SH-SY5Y (cell line): ENCODE results near the gene CDKL2.

Source experiments
- GATA2 ChIP-seq: IDR thresholded peaks from 2 replicates; pipeline ENCODE4 v1.6.1; 2011; ENCODE audit warnings: mild to moderate bottlenecking, low read depth, low read length
- GATA3 ChIP-seq: IDR thresholded peaks from 2 replicates; pipeline ENCODE4 v1.6.1; 2011; ENCODE audit warnings: low read depth, mild to moderate bottlenecking, low read length, moderate library complexity

Gene CDKL2

DNA sequence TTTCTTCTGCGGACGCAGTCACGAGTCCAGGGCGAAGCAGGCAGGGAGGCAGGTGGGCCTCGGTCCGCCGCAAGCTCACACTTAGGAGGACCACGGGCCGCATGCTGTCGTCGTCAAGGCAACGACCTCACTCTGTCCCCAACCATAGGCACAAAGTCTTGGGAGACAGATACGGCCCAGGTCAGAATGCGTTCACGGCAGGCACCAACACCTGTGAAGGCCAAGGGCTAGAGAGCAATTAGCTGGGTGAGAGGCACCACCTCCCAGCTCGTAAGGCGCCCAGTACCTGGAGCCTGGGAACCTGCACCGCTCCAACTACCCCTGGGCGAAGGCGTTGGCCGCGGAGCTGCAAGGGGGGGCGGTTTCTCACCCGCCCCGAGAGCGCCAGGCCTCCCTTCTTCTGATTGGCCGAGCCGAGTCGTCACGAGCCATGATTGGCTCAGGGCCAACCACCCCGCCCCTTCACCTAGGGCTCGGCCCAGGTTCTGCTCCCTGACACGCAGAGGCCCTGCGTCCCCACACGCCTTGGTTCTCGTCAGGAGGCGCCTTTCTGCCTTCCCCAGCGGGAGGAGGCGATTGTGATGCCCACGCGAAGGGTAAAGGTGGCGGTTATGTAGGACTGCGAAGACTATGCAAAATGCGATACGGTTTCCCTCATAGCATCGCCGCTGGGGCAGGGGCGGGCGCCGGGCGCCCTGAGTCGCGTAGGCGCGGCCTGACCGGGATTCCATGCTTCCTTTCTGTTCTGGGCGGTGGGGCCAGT, at the start of gene CDKL2:
Gene CDKL2, minus strand, starts transcription at position 355 of the 763 bp plus-strand sequence. CDS start 4,540 bp downstream, outside the sequence.
- no peak for TF ChIP-seq GATA3
- no peak for TF ChIP-seq GATA2

DNA sequence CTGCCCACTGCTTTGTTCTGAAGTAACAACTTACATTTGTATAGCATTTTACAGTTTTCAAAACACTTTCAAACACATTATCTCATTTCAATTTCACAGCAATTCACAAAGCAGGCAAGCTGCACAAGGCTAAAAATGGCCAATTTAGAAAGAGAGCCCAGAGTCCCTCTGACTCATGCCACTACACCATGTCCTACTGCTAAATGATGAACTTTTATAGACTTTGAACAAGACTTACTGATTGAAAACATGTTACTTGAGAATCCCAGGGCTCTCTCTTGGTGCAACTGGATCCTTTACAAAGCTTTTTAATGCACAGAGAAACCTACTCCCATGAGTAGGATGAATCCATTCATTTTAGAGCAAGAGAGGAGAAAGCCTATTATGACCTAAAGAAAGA, 48.6 kb upstream of the CDKL2 start:
- TF ChIP-seq GATA2 (no peak), GATA3 (no peak)

- TF ChIP-seq GATA2 (no peak), GATA3 (no peak)
Measured at GRCh38 chr4:75678473-75678872, 48.1 kb upstream of the CDKL2 start.

DNA sequence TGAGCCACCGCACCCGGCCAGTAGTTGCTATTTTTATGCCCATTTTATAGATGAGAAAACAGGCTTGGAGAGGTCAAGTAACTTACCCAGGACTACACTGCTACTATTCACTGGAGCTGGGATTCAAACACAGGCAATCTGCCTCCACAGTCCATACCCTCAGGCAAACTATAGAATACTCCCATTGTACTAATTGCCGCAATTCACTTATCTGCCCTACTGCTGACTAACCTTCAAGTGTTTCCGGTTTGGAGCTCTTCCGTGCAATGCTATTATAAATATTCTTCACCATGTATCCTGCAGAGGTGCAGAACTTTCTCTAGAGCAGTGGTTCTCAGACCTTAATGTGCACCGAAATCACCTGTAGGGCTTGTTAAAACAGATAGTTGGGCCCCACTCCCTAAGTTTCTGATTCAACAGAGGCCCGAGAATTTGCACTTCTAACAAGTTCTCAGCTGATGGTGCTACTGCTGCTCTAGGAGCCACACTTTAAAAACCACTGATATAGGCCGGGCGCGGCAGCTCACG, 44.7 kb upstream of the CDKL2 start:
- no peak for TF ChIP-seq GATA3
- TF ChIP-seq GATA2 = no peak

DNA sequence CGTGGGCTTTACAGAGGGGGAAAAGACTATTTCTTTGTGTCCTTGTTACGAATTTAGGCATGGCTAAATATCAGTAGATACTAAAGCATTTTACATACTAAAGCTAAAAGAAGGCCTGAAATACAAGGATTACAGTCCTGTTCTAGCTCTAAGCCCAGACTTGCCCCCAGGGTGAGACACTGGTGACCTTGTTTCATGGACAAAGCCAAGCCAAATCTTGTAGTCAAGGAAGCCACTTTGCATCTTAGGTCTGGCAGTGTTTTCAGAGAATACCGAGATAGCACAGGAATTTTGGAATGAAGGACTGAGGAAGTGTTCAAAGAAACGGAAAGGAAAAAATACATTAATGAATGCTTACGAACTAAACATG, 43.6 kb upstream of the CDKL2 start:
- TF ChIP-seq GATA3 (no peak), GATA2 (no peak)

DNA sequence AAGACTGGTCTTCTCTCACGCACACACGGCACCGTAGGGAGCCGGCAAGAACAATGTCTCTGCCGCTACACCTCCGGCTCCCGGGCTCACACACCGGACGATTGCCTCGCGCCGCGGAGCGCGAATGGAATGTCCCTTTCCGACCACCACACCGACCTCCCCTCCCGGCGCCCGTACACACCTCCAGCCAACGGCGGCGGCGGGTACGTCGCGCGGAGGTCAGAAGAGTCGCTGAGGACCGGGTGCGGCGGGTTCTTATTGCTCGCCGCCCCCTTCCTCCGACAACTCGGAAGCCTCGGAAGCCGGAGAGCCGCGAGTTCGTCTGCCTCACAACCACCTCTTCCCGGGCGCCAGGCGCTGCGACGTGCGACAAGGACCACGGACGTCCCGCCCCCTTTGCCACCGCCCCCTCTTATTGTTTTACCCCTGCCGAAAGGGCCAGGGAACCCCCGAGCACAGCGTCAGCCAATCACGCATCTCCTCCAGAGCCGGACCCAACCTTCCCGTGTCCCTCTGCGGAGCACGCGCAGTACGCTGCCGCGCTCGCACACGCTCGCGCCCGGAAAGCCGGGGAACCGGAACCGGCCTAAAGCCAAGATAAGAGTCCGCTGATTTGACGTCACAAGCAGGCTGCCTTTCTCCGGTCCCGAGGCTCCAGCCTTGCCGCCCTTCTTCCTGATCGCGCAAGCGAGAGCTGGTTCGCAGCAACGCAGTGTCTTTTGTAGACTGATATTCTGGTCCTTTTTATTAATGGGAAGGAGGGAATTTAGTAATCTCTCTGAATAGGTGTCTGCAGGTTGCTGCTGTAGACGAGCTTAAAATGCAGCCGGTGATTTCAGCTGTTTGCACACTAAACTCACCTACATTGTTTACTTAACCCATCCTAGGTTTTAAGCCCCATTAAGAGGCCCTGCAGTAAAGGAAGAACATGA, 43.0 kb upstream of the CDKL2 start, which contains the start of gene G3BP2:
Gene G3BP2, minus strand, starts transcription at position 385 of the 932 bp plus-strand sequence. CDS start 11,386 bp downstream, outside the sequence.
- TF ChIP-seq GATA3 = no peak
- TF ChIP-seq GATA2 = peak; percentile 90

DNA sequence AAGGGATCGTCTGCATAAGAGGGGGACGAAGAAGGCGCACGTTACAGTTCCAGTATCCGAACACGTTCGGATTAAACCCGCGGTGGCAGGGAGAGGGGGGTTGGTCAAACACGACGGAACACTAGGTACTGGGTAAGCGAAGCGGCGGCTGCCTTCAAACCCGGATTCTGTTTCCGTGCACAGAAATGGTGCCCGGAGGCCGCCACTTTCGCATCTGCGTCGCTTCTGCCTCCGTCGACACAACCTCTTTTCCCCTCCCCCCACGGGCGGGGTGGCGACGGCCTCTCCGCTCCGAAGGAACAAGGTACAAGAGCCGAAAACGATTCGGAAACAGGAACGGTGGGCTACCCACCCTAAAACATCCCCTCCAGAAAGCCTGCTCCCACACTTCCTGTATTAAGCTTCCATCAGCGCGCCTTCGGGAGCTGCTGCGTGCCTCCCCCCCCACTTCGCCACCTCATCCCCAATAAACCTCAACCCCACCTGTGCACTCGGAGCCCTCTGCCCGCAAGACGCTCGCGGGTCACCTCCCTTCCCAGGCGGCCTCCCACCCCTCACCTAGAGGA, 42.2 kb upstream of the CDKL2 start:
- TF ChIP-seq GATA3 (no peak), GATA2 (no peak)

- no peak for TF ChIP-seq GATA2
- no peak for TF ChIP-seq GATA3
Measured at GRCh38 chr4:75671802-75672421, 41.6 kb upstream of the CDKL2 start.

DNA sequence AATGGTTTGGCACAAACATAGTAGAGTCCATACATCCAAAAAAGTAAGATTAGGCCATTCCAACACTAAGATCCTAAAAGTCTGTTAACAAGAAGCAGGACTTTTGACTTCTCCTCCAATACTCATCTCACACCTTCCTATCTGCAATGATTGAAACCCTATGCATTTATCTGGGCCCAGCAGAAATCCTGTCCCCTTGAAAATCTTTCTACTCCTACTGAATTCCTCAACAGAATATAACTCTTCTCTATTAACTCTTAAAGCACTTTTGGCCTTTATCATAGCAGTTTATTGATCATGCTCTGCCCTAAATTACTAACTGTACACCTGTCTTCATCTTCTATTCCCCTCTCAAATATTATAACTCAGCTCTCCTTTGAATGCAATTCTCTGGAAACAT, 38.3 kb upstream of the CDKL2 start:
- TF ChIP-seq GATA2 (no peak), GATA3 (no peak)

DNA sequence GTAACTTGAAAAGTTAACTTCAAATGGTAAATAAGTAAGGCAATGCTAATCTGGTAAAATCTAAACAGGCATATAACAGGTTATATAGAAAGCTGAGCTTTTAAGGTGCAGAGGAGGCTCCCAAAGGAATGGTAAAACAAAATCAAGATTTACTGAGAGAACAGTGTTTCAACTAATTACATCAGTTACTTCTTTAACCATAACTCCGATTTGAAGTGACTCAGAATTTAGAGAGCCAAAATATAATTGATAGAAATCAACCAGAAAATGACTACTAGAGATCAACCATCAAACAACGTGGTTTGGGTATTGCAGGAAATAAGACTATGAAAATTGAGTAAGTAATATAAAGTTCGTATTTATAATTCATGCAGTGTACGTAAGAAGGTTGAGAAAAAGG, 36.0 kb upstream of the CDKL2 start:
- TF ChIP-seq GATA3 (no peak), GATA2 (no peak)

DNA sequence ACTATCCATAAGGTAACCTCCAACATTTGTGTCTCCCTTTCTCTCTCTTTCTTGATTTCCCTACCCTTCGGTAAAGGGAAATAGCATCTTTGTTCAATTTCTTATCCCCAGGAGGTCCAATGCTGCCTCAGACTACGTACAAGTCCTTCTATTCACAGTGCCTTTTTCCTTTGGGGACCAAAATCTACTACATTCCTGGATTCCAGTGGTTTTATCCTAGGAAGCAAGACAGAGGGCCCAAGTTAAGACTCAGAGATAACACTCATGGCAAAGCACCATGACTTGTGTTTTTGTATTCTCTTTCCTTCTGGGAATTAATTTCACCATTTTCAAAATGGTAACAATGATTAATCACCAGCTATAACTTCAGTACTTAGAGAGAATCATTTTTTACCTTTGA, 32.3 kb upstream of the CDKL2 start:
- TF ChIP-seq GATA3 (no peak), GATA2 (no peak)

DNA sequence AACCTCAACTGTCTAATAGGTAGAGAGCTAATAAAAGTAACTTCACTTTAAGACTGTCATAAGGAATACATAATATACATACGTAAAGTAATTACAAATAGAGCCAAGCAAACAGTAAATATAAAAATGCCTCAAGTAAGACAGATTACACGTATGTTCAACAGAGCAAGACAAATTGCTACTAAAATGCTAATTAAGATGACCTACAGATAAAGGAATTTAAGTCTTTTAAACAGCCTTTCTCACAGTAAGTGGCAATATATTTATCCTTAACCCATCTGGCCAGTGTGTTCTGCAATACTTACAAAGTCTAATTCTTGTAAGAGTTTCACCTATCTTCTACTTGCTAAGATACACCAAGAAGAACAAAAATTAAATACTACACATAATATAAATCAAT, 30.2 kb upstream of the CDKL2 start:
- TF ChIP-seq GATA2 = no peak
- no peak for TF ChIP-seq GATA3

GRCh38 chr4:75659512-75660031, 29.2 kb upstream of the CDKL2 start:
- TF ChIP-seq GATA3 (no peak), GATA2 (no peak)
